Measurements from ENCODE around the gene FXYD5. TPM values are rescaled to one million over a fixed set of nuclear protein-coding genes. Genes with fewer than 3 reads are reported as not detected.

Gene FXYD5
- total and polyA plus RNA-seq, 2 donors (not counting 3 experiments of a cell fraction or from before 2014, with no cell fraction given): 223 to 290 TPM

GRCh38 chr19:35110974-35111373 lies 43.6 kb upstream of the FXYD5 start:
- intact Hi-C loops (cut with micrococcal nuclease): no loop called here

DNA sequence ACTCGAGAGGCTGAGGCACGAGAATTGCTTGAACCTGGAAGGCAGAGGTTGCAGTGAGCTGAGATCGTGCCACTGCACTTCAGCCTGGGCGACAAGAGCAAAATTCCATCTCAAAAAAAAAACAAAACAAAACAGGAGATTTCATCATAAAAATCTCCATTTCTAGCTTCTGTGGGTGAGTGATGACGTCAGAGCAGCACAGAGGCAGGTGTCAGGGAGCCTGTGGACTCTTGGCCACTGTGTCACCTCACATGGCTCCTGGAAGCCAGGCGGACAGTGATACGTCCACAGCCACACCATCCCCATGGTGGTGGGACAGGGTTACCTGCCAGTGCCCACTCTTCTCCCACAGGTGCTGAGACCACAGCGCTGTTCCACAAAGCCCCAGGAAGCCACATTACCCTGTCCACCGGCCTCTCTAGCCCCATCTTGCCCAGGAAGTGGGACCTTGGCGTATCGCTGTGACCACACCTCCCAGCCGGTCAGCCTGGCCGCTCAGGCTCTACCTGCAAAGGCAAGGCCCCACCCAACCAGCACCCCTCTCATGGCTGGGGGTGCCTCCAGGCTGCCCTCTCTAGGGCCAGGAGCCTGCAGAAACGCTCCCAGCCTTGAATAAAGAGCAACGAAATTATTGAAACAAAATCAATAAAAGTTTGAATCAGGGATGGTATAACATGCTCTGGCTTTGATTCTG lies 41.4 kb upstream of the FXYD5 start:
- FAIRE-seq: no peak
- Histone ChIP-seq H3K9me1 (replicated peaks; ENCODE audit: control insufficient read depth, extremely low read depth, insufficient read depth, low read length) (no peaks in the 10 kb centered on the region), H3K27ac (ENCODE audit: insufficient read depth, low read depth, low read length) (no peak overlapping the region), H3K9ac (replicated peaks; ENCODE audit: extremely low read depth, insufficient read depth, low read length) (no peak overlapping the region), H4K20me1 (replicated peaks; ENCODE audit: control insufficient read depth, extremely low read depth, insufficient read depth, low read length) (no peaks in the 10 kb centered on the region), H3K36me3 (ENCODE audit: control insufficient read depth in 2 of 2, extremely low read depth in 1 of 2, insufficient read depth in 2 of 2, low read length in 2 of 2) (no peaks in the 10 kb centered on the region), H3K4me2 (ENCODE audit: insufficient read depth, low read length) (no peak overlapping the region), H3K4me3 (replicated peaks in 1 of 3; ENCODE audit: insufficient read depth in 1 of 3, low read depth in 1 of 3, low read length in 3 of 3) (no peak overlapping the region), H2AFZ (ENCODE audit: low read depth, low read length) (no peak overlapping the region), H3K4me1 (ENCODE audit: control insufficient read depth, extremely low read depth, insufficient read depth, low read length) (no peaks in the 10 kb centered on the region), H3K9me3 (replicated peaks; ENCODE audit: control insufficient read depth, insufficient read depth, low read length) (no peaks in the 10 kb centered on the region), H3K79me2 (ENCODE audit: control insufficient read depth, insufficient read depth, low read length) (no peaks in the 10 kb centered on the region), H3K27me3 (ENCODE audit: control insufficient read depth in 2 of 2, insufficient read depth in 2 of 2, low read length in 2 of 2) (no peaks in the 10 kb centered on the region)
- TF ChIP-seq POLR2A (IDR thresholded peaks at IDR 0.05; ENCODE audit: low read depth, low read length) (no peak), MYC (IDR thresholded peaks at IDR 0.05; ENCODE audit: low read depth, low read length) (no peak), EZH2 (IDR thresholded peaks at IDR 0.05; ENCODE audit: borderline replicate concordance, low read depth, low read length, severe bottlenecking) (no peak), FOS (IDR thresholded peaks at IDR 0.05; ENCODE audit: borderline replicate concordance, insufficient read depth, low read length) (no peak), JUN (IDR thresholded peaks at IDR 0.05; ENCODE audit: borderline replicate concordance, insufficient read depth, insufficient read length, low read depth) (no peak), POLR2AphosphoS5 (IDR thresholded peaks at IDR 0.05; ENCODE audit: insufficient read depth, low read depth, low read length) (no peak), GATA2 (IDR thresholded peaks at IDR 0.05; ENCODE audit: insufficient read depth, insufficient read length, low read depth, low read length) (no peak)
- TF ChIP-seq, protein P1, sequence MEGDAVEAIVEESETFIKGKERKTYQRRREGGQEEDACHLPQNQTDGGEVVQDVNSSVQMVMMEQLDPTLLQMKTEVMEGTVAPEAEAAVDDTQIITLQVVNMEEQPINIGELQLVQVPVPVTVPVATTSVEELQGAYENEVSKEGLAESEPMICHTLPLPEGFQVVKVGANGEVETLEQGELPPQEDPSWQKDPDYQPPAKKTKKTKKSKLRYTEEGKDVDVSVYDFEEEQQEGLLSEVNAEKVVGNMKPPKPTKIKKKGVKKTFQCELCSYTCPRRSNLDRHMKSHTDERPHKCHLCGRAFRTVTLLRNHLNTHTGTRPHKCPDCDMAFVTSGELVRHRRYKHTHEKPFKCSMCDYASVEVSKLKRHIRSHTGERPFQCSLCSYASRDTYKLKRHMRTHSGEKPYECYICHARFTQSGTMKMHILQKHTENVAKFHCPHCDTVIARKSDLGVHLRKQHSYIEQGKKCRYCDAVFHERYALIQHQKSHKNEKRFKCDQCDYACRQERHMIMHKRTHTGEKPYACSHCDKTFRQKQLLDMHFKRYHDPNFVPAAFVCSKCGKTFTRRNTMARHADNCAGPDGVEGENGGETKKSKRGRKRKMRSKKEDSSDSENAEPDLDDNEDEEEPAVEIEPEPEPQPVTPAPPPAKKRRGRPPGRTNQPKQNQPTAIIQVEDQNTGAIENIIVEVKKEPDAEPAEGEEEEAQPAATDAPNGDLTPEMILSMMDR (IDR thresholded peaks at IDR 0.05; ENCODE audit: extremely low read depth in 1 of 2, insufficient read depth in 1 of 2, low read depth in 1 of 2, low read length in 2 of 2): no peak
- TF ChIP-seq, protein P2, sequence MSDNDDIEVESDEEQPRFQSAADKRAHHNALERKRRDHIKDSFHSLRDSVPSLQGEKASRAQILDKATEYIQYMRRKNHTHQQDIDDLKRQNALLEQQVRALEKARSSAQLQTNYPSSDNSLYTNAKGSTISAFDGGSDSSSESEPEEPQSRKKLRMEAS (IDR thresholded peaks at IDR 0.05; ENCODE audit: insufficient read depth, insufficient read length): no peak
- ChIA-PET POLR2A (no interaction called here), CTCF (interaction anchor here (3.2 kb wide), 1 partner anchor 22 kb away, joined by 17 read pairs; the partner anchor contains the start of gene LGI4)
- no peak for DNase-seq (ENCODE audit: low read depth, low spot score)
- intact Hi-C loops (cut with micrococcal nuclease): no loop called here
- no TSS peak for BruUV-seq (replicated peaks)
- dilution Hi-C loops (cut with MboI; ENCODE audit: extremely low pct_ligation_motif_present, low sequenced_read_pairs): no loop called here

More at GRCh38 chr19:35110974-35111373, 43.6 kb upstream of the FXYD5 start:
- ChIA-PET POLR2A (no interaction called here), CTCF (interaction anchor here (1.5 to 3.2 kb wide), 4 partner anchors 13 to 67 kb away, joined by 4 to 17 read pairs (median 5); partner anchors contain the start of gene LGI4)
- no peak for FAIRE-seq
- Histone ChIP-seq H3K79me2 (ENCODE audit: control insufficient read depth, insufficient read depth, low read length) (no peaks in the 10 kb centered on the region), H3K4me3 (replicated peaks in 1 of 3; ENCODE audit: insufficient read depth in 1 of 3, low read depth in 1 of 3, low read length in 3 of 3) (no peak overlapping the region), H3K4me1 (ENCODE audit: control insufficient read depth, extremely low read depth, insufficient read depth, low read length) (no peaks in the 10 kb centered on the region), H3K36me3 (ENCODE audit: control insufficient read depth in 2 of 2, extremely low read depth in 1 of 2, insufficient read depth in 2 of 2, low read length in 2 of 2) (no peaks in the 10 kb centered on the region), H3K27me3 (ENCODE audit: control insufficient read depth in 2 of 2, insufficient read depth in 2 of 2, low read length in 2 of 2) (no peaks in the 10 kb centered on the region), H3K9me1 (replicated peaks; ENCODE audit: control insufficient read depth, extremely low read depth, insufficient read depth, low read length) (no peaks in the 10 kb centered on the region), H4K20me1 (replicated peaks; ENCODE audit: control insufficient read depth, extremely low read depth, insufficient read depth, low read length) (no peaks in the 10 kb centered on the region), H3K27ac (ENCODE audit: insufficient read depth, low read depth, low read length) (no peak overlapping the region), H3K4me2 (ENCODE audit: insufficient read depth, low read length) (no peak overlapping the region), H2AFZ (ENCODE audit: low read depth, low read length) (no peak overlapping the region), H3K9ac (replicated peaks; ENCODE audit: extremely low read depth, insufficient read depth, low read length) (no peak overlapping the region), H3K9me3 (replicated peaks; ENCODE audit: control insufficient read depth, insufficient read depth, low read length) (no peaks in the 10 kb centered on the region)
- dilution Hi-C loops (cut with MboI; ENCODE audit: extremely low pct_ligation_motif_present, low sequenced_read_pairs): no loop called here
- no peak for DNase-seq (ENCODE audit: low read depth, low spot score)
- TF ChIP-seq EZH2 (IDR thresholded peaks at IDR 0.05; ENCODE audit: borderline replicate concordance, low read depth, low read length, severe bottlenecking) (no peak), POLR2A (IDR thresholded peaks at IDR 0.05; ENCODE audit: low read depth, low read length) (no peak)
- BruUV-seq (replicated peaks): no TSS peak

Data from endothelial cell of umbilical vein (primary cell).